Naive B cell (primary cell): ENCODE results near the gene PCDHB8. TPM values are rescaled to one million over a fixed set of nuclear protein-coding genes. Genes with fewer than 3 reads are reported as not detected.
A peak's percentile ranks its signal among the peaks of the same experiment; 100 is the strongest.
"Not testable (repeated sequence)": the region's sequence is repeated elsewhere in the genome, so short reads cannot be mapped to it uniquely, and the experiment has no call there.

Experiments used
- ATAC-seq, 2 donors: fragments of 150-1000 bp; cut with Tn5 transposase; 2 replicates each; pipeline ENCODE4 v1.10.0; 2021; ENCODE audit warnings: low read depth in 2 of 2, mild to moderate bottlenecking in 2 of 2, moderate library complexity in 2 of 2
- DNase-seq: peaks from one replicate; pipeline ENCODE4 v3.0.0; 2022
- H3K27ac Mint-ChIP-seq, 6 donors: one replicate each; pipeline ENCODE4 v1.8.0; 2020 to 2022; ENCODE audit warnings: mild to moderate bottlenecking in 6 of 6, mixed read lengths in 6 of 6, moderate library complexity in 5 of 6, inconsistent platforms in 2 of 6
- H3K27me3 Mint-ChIP-seq, 3 donors: one replicate each; pipeline ENCODE4 v1.8.0; 2021 to 2022; ENCODE audit warnings: mixed read lengths in 3 of 3, mild to moderate bottlenecking in 1 of 3
- H3K36me3 Mint-ChIP-seq, 2 donors: one replicate each; pipeline ENCODE4 v1.8.0; 2020 to 2022; ENCODE audit warnings: mixed read lengths in 2 of 2, inconsistent platforms in 1 of 2, mild to moderate bottlenecking in 1 of 2
- H3K4me1 Mint-ChIP-seq, 3 donors: one replicate each; pipeline ENCODE4 v1.8.0; 2020 to 2022; ENCODE audit warnings: mixed read lengths in 3 of 3, inconsistent platforms in 1 of 3, mild to moderate bottlenecking in 1 of 3, moderate library complexity in 1 of 3
- H3K4me3 Mint-ChIP-seq, 8 donors: one replicate each; pipeline ENCODE4 v1.8.0; 2020 to 2022; ENCODE audit warnings: mild to moderate bottlenecking in 8 of 8, mixed read lengths in 8 of 8, moderate library complexity in 8 of 8, inconsistent platforms in 2 of 8
- H3K9me3 Mint-ChIP-seq, 7 donors: one replicate each; pipeline ENCODE4 v1.8.0; 2020 to 2022; ENCODE audit warnings: mixed read lengths in 7 of 7, mild to moderate bottlenecking in 5 of 7, inconsistent platforms in 2 of 7, moderate library complexity in 1 of 7
- polyA plus RNA-seq, 6 donors: library from polyadenylated mRNA; unstranded; fragments of 300-500 nt; fragmentation: Illumina TruSeq; gene quantifications; one replicate each; pipeline ENCODE4 v1.2.3, GENCODE V29; 2021; ENCODE audit warnings: low read depth in 6 of 6

PCDHB8 gene
- polyA plus RNA-seq, 6 donors from 2014 or later = not detected

DNA sequence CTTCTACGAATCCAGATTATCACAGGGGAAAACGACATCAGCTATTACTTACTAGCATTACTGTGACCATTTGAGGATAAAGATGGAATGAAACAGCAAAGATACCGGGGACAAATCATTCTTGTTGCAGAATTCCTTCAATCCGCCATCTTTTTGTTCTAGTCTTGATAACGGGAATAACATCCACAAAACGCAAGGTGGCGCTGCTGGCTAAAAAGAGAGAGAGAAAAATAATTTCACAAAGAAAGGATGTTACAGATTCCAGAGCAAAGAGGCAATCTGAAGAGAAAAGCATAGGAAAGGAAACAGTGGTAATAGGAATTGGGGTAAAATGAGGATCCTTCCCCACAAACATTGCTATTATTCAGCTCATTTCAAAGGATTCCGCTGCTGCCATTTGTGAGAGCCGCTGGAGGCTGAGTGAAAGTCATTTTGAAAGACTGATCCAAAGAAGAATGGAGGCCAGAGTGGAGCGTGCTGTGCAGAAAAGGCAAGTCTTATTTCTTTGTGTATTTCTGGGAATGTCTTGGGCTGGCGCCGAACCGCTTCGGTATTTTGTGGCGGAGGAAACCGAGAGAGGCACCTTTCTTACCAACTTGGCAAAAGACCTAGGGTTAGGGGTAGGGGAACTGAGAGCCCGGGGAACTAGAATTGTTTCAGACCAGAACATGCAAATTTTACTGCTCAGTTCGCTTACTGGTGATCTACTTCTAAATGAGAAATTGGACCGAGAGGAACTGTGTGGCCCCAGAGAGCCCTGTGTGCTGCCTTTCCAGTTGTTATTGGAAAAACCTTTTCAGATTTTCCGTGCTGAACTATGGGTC is 5.0 kb upstream of the PCDHB8 start, which contains the start of gene PCDHB7:
PCDHB7 (plus strand) TSS at position 264 of the 824 bp plus-strand sequence; CDS start at position 456, 192 bp downstream.
- Mint-ChIP-seq H3K9me3 (peaks cover 3 to 27% (median 14%) of the 10 kb centered on the region in 7 donors), H3K4me1 (peaks cover 0 to 8% (median 4%) of the 10 kb centered on the region in 3 donors), H3K4me3 (peak within 1 kb of the TSS in 1 of 8 donors; percentile 40), H3K36me3 (peaks cover 5 to 8% of the 10 kb centered on the region in 2 donors), H3K27me3 (peaks cover 24 to 42% (median 29%) of the 10 kb centered on the region in 3 donors), H3K27ac (peak within 1 kb of the TSS in 2 of 6 donors; percentile 6 to 60)
- no peak for DNase-seq
- ATAC-seq = no peak

GRCh38 chr5:141174291-141175104 is 3.1 kb upstream of the PCDHB8 start:
- not testable (repeated sequence) for H3K27ac Mint-ChIP-seq, ATAC-seq, H3K36me3 Mint-ChIP-seq, DNase-seq, H3K4me1 Mint-ChIP-seq
- peak overlapping the region in 1 of 8 donors; percentile 29 for H3K4me3 Mint-ChIP-seq
- H3K27me3 Mint-ChIP-seq = peaks cover 12 to 29% (median 14%) of the 10 kb centered on the region in 3 donors
- peaks cover 0 to 27% (median 14%) of the 10 kb centered on the region in 7 donors for H3K9me3 Mint-ChIP-seq

GRCh38 chr5:141175933-141176332 is 1.7 kb upstream of the PCDHB8 start:
- ATAC-seq = no peak
- peaks cover 0 to 5% of the 10 kb centered on the region in 2 donors for H3K36me3 Mint-ChIP-seq
- DNase-seq = no peak
- H3K27me3 Mint-ChIP-seq = peaks cover 9 to 29% (median 14%) of the 10 kb centered on the region in 3 donors
- H3K4me3 Mint-ChIP-seq = no peak overlapping the region
- H3K9me3 Mint-ChIP-seq = peaks cover 0 to 36% (median 17%) of the 10 kb centered on the region in 7 donors
- H3K4me1 Mint-ChIP-seq = peaks cover 0 to 8% (median 4%) of the 10 kb centered on the region in 3 donors
- H3K27ac Mint-ChIP-seq = no peak overlapping the region

GRCh38 chr5:141179371-141179770 is 1.8 kb downstream of the PCDHB8 start:
- Mint-ChIP-seq H3K27me3 (peaks cover 18 to 32% (median 25%) of the 10 kb centered on the region in 3 donors), H3K36me3 (peaks cover 8 to 17% of the 10 kb centered on the region in 2 donors), H3K9me3 (peaks cover 5 to 38% (median 22%) of the 10 kb centered on the region in 7 donors)
- not testable (repeated sequence) for ATAC-seq, H3K4me1 Mint-ChIP-seq, H3K27ac Mint-ChIP-seq, H3K4me3 Mint-ChIP-seq, DNase-seq

DNA sequence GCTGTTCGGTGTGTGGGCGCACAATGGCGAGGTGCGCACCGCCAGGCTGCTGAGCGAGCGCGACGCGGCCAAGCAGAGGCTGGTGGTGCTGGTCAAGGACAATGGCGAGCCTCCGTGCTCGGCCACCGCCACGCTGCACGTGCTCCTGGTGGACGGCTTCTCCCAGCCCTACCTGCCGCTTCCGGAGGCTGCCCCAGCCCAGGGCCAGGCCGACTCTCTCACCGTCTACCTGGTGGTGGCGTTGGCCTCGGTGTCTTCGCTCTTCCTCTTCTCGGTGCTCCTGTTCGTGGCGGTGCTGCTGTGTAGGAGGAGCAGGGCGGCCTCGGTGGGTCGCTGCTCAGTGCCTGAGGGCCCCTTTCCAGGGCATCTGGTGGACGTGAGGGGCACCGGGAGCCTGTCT is 2.3 kb downstream of the PCDHB8 start:
- H3K36me3 Mint-ChIP-seq = peaks cover 11 to 17% of the 10 kb centered on the region in 2 donors
- H3K4me1 Mint-ChIP-seq, H3K4me3 Mint-ChIP-seq, DNase-seq, ATAC-seq: not testable (repeated sequence)
- peaks cover 16 to 37% (median 30%) of the 10 kb centered on the region in 3 donors for H3K27me3 Mint-ChIP-seq
- peaks cover 5 to 41% (median 25%) of the 10 kb centered on the region in 7 donors for H3K9me3 Mint-ChIP-seq
- H3K27ac Mint-ChIP-seq = peak overlapping the region in 1 of 6 donors; percentile 89

- ATAC-seq (no peak), DNase-seq (no peak)
- Mint-ChIP-seq H3K27me3 (peaks cover 12 to 40% (median 33%) of the 10 kb centered on the region in 3 donors), H3K27ac (peak overlapping the region in 1 of 6 donors; percentile 89), H3K4me1 (peaks cover 0 to 4% (median 0%) of the 10 kb centered on the region in 3 donors), H3K4me3 (no peak overlapping the region), H3K9me3 (peaks cover 5 to 42% (median 26%) of the 10 kb centered on the region in 7 donors), H3K36me3 (peaks cover 14 to 17% of the 10 kb centered on the region in 2 donors)
These were observed 2.7 kb downstream of the PCDHB8 start for GRCh38 chr5:141180313-141180712.

GRCh38 chr5:141182248-141182647 is 4.7 kb downstream of the PCDHB8 start, which contains the start of gene PCDHB16:
TSS of gene PCDHB16 (plus strand) at chr5:141182387. CDS start at chr5:141182560, 173 bp downstream.
- H3K9me3 Mint-ChIP-seq = peaks cover 8 to 54% (median 35%) of the 10 kb centered on the region in 7 donors
- H3K36me3 Mint-ChIP-seq = peaks cover 22 to 28% of the 10 kb centered on the region in 2 donors
- H3K4me3 Mint-ChIP-seq = no peak within 1 kb of the TSS
- H3K4me1 Mint-ChIP-seq = peaks cover 5 to 8% (median 5%) of the 10 kb centered on the region in 3 donors
- no peak for ATAC-seq
- H3K27me3 Mint-ChIP-seq = peaks cover 27 to 56% (median 44%) of the 10 kb centered on the region in 3 donors
- no peak for DNase-seq
- H3K27ac Mint-ChIP-seq = peak within 1 kb of the TSS in 1 of 6 donors; percentile 15

GRCh38 chr5:141184117-141184855 is 6.7 kb downstream of the PCDHB8 start:
- peak overlapping the region in 1 of 6 donors; percentile 73 for H3K27ac Mint-ChIP-seq
- H3K36me3 Mint-ChIP-seq = peaks cover 26 to 36% of the 10 kb centered on the region in 2 donors
- peaks cover 10 to 68% (median 44%) of the 10 kb centered on the region in 7 donors for H3K9me3 Mint-ChIP-seq
- peak overlapping the region in 2 of 8 donors; percentile 17 to 30 for H3K4me3 Mint-ChIP-seq
- not testable (repeated sequence) for H3K4me1 Mint-ChIP-seq, DNase-seq, ATAC-seq
- H3K27me3 Mint-ChIP-seq = peaks cover 32 to 71% (median 57%) of the 10 kb centered on the region in 3 donors

GRCh38 chr5:141186897-141187512 is 9.4 kb downstream of the PCDHB8 start, which contains the start of gene PCDHB9:
TSS of gene PCDHB9 (plus strand) at chr5:141187161. CDS start at chr5:141187319, 158 bp downstream.
- Mint-ChIP-seq H3K27ac (peak within 1 kb of the TSS in 1 of 6 donors; percentile 2), H3K27me3 (peaks cover 42 to 78% (median 57%) of the 10 kb centered on the region in 3 donors), H3K4me3 (peak within 1 kb of the TSS in 5 of 8 donors; percentile 10 to 50 (median 42)), H3K9me3 (peaks cover 8 to 75% (median 46%) of the 10 kb centered on the region in 7 donors), H3K4me1 (peaks cover 5 to 9% (median 5%) of the 10 kb centered on the region in 3 donors), H3K36me3 (peaks cover 26 to 43% of the 10 kb centered on the region in 2 donors)
- ATAC-seq (no peak), DNase-seq (peak; percentile 6)

DNA sequence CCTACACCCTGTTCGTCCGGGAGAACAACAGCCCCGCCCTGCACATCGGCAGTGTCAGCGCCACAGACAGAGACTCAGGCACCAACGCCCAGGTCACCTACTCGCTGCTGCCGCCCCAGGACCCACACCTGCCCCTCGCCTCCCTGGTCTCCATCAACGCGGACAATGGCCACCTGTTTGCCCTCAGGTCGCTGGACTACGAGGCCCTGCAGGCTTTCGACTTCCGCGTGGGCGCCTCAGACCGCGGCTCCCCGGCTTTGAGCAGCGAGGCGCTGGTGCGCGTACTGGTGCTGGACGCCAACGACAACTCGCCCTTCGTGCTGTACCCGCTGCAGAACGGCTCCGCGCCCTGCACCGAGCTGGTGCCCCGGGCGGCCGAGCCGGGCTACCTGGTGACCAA is 11.1 kb downstream of the PCDHB8 start:
- not testable (repeated sequence) for H3K27ac Mint-ChIP-seq, H3K4me3 Mint-ChIP-seq, H3K4me1 Mint-ChIP-seq, DNase-seq, ATAC-seq
- H3K9me3 Mint-ChIP-seq = peaks cover 7 to 74% (median 46%) of the 10 kb centered on the region in 7 donors
- H3K27me3 Mint-ChIP-seq = peaks cover 35 to 78% (median 46%) of the 10 kb centered on the region in 3 donors
- H3K36me3 Mint-ChIP-seq = peaks cover 18 to 43% of the 10 kb centered on the region in 2 donors

- Mint-ChIP-seq H3K27ac (peak overlapping the region in 1 of 6 donors; percentile 59), H3K9me3 (peaks cover 7 to 74% (median 46%) of the 10 kb centered on the region in 7 donors), H3K36me3 (peaks cover 18 to 43% of the 10 kb centered on the region in 2 donors), H3K27me3 (peaks cover 35 to 77% (median 46%) of the 10 kb centered on the region in 3 donors)
- ATAC-seq, H3K4me1 Mint-ChIP-seq, DNase-seq, H3K4me3 Mint-ChIP-seq: not testable (repeated sequence)
These were observed 11.5 kb downstream of the PCDHB8 start for GRCh38 chr5:141189131-141189530.
